MCF 10A (cell line): Measurements from ENCODE around the gene HDAC6. TPM values are rescaled to one million over a fixed set of nuclear protein-coding genes. Genes with fewer than 3 reads are reported as not detected.
"Not testable (repeated sequence)": the region's sequence is repeated elsewhere in the genome, so short reads cannot be mapped to it uniquely, and the experiment has no call there.

Experiments
- BruUV-seq: library from RNA; stranded (reverse); fragments of 400-500 nt; replicated peaks from 2 replicates; lab custom pipeline; 2021; lab: Mats Ljungman, UMichigan
- CTCF ChIA-PET: fragments of 300-600 bp; sonication (Branson Sonifier 250); formaldehyde crosslinking; extraction: SDS; loops from one replicate; lab custom pipeline; 2021; ENCODE audit warnings: antibody characterized with exemption, inconsistent platforms; lab: Yijun Ruan, JAX
- POLR2A ChIA-PET: fragments of 300-600, 350-650 bp; sonication (Branson Sonifier 250); formaldehyde crosslinking; extraction: SDS; loops from one replicate; lab custom pipeline; 2020; ENCODE audit warnings: antibody characterized with exemption, inconsistent platforms; lab: Yijun Ruan, JAX
- DNase-seq: peaks from one replicate; pipeline ENCODE4 v3.0.0-alpha.2; 2018; ENCODE audit not compliant: unreplicated experiment
- H3K27ac Mint-ChIP-seq: one replicate; pipeline ENCODE4 v1.8.0; 2022; ENCODE audit warnings: mild to moderate bottlenecking, low read depth, mixed read lengths; ENCODE audit not compliant: unreplicated experiment
- H3K27me3 Mint-ChIP-seq: one replicate; pipeline ENCODE4 v1.8.0; 2022; ENCODE audit warnings: mixed read lengths; ENCODE audit not compliant: insufficient read depth, unreplicated experiment
- H3K36me3 Mint-ChIP-seq: one replicate; pipeline ENCODE4 v1.8.0; 2022; ENCODE audit warnings: mild to moderate bottlenecking, moderate library complexity, mixed read lengths; ENCODE audit not compliant: insufficient read depth, unreplicated experiment
- H3K4me1 Mint-ChIP-seq: one replicate; pipeline ENCODE4 v1.8.0; 2022; ENCODE audit warnings: mixed read lengths; ENCODE audit not compliant: insufficient read depth, unreplicated experiment
- H3K4me3 Mint-ChIP-seq: one replicate; pipeline ENCODE4 v1.8.0; 2022; ENCODE audit warnings: mild to moderate bottlenecking, moderate library complexity, mixed read lengths; ENCODE audit not compliant: unreplicated experiment
- H3K9me3 Mint-ChIP-seq: one replicate; pipeline ENCODE4 v1.8.0; 2022; ENCODE audit warnings: mixed read lengths; ENCODE audit not compliant: unreplicated experiment
- intact Hi-C: fragments of 100-400 bp; cut with micrococcal nuclease; formaldehyde crosslinking; loops from 2 replicates; pipeline ENCODE4 v1.14.1; 2022
- total RNA-seq: library from RNA; stranded (reverse); gene quantifications from 2 replicates; pipeline ENCODE4 v1.2.3, GENCODE V29; 2022
- TF ChIP-seq, protein P1 (sequence below): fragments of 200-600 bp; IDR thresholded peaks from one replicate; pipeline ENCODE4 v1.8.0; 2022; ENCODE audit warnings: antibody characterized with exemption, mild to moderate bottlenecking; ENCODE audit not compliant: unreplicated experiment

Gene HDAC6
- total RNA-seq, 1 experiment from 2014 or later: 45.1 TPM

- BruUV-seq: no TSS peak
- DNase-seq: peak; percentile 14
- Mint-ChIP-seq H3K4me3 (no peak overlapping the region), H3K9me3 (no peaks in the 10 kb centered on the region), H3K4me1 (peaks cover 18% of the 10 kb centered on the region), H3K27ac (no peak overlapping the region), H3K36me3 (no peaks in the 10 kb centered on the region), H3K27me3 (no peaks in the 10 kb centered on the region)
- POLR2A ChIA-PET: interaction anchor here (1.0 kb wide), 1 partner anchor 47 kb away, joined by 3 read pairs; the partner anchor contains the start of gene SLC35A2
- TF ChIP-seq, protein P1, sequence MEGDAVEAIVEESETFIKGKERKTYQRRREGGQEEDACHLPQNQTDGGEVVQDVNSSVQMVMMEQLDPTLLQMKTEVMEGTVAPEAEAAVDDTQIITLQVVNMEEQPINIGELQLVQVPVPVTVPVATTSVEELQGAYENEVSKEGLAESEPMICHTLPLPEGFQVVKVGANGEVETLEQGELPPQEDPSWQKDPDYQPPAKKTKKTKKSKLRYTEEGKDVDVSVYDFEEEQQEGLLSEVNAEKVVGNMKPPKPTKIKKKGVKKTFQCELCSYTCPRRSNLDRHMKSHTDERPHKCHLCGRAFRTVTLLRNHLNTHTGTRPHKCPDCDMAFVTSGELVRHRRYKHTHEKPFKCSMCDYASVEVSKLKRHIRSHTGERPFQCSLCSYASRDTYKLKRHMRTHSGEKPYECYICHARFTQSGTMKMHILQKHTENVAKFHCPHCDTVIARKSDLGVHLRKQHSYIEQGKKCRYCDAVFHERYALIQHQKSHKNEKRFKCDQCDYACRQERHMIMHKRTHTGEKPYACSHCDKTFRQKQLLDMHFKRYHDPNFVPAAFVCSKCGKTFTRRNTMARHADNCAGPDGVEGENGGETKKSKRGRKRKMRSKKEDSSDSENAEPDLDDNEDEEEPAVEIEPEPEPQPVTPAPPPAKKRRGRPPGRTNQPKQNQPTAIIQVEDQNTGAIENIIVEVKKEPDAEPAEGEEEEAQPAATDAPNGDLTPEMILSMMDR: no peak
- CTCF ChIA-PET: no interaction called here
- intact Hi-C loops: no loop called here
Measured at GRCh38 chrX:48864210-48864609, 62.3 kb downstream of the HDAC6 start.

- DNase-seq, BruUV-seq, H3K36me3 Mint-ChIP-seq, H3K4me3 Mint-ChIP-seq, H3K9me3 Mint-ChIP-seq, CTCF ChIA-PET, POLR2A ChIA-PET, intact Hi-C loops, H3K27ac Mint-ChIP-seq, H3K27me3 Mint-ChIP-seq: not testable (repeated sequence)
- peaks cover 16% of the 10 kb centered on the region for H3K4me1 Mint-ChIP-seq
Measured at GRCh38 chrX:48872017-48872416, 70.2 kb downstream of the HDAC6 start.

Other genes with a start within 250 kb of the HDAC6 start
- 318 and 354 TPM in 2 replicates for gene RBM3, start 227.6 kb upstream of the HDAC6 start, total RNA-seq
- gene WDR13, start 204.6 kb upstream of the HDAC6 start, total RNA-seq: 134 and 138 TPM in 2 replicates
- 0.37 and 0.96 TPM in 2 replicates for gene WAS, start 118.3 kb upstream of the HDAC6 start, total RNA-seq
- gene SUV39H1, start 105.3 kb upstream of the HDAC6 start, total RNA-seq: 6.6 and 8.7 TPM in 2 replicates
- not detected in 2 replicates for gene GLOD5, start 40.3 kb upstream of the HDAC6 start, total RNA-seq
- not detected in 2 replicates for gene GATA1, start 15.5 kb upstream of the HDAC6 start, total RNA-seq
- 0.25 TPM in 1 of 2 replicates, not detected in the other for gene ERAS, start 24.4 kb downstream of the HDAC6 start, total RNA-seq
- 5.0 and 6.3 TPM in 2 replicates for gene PCSK1N, start 33.5 kb downstream of the HDAC6 start, total RNA-seq
- 70.6 and 73.7 TPM in 2 replicates for gene TIMM17B, start 95.7 kb downstream of the HDAC6 start, total RNA-seq
- 126 and 150 TPM in 2 replicates for gene PQBP1, start 95.9 kb downstream of the HDAC6 start, total RNA-seq
- 38.6 and 43.5 TPM in 2 replicates for gene SLC35A2, start 109.6 kb downstream of the HDAC6 start, total RNA-seq
- gene PIM2, start 117.0 kb downstream of the HDAC6 start, total RNA-seq: 8.0 and 9.2 TPM in 2 replicates
- 35.1 and 38.7 TPM in 2 replicates for gene OTUD5, start 155.5 kb downstream of the HDAC6 start, total RNA-seq
- 0.86 and 1.8 TPM in 2 replicates for gene KCND1, start 169.8 kb downstream of the HDAC6 start, total RNA-seq
- 49.6 and 51.0 TPM in 2 replicates for gene GRIPAP1, start 200.2 kb downstream of the HDAC6 start, total RNA-seq
- gene TFE3, start 241.3 kb downstream of the HDAC6 start, total RNA-seq: 45.3 and 71.7 TPM in 2 replicates